NK-92 (cell line): ENCODE measurements around the gene MYADM.

Source experiments
- DNase-seq: peaks from one replicate; lab custom pipeline; 2025; ENCODE audit not compliant: unreplicated experiment; lab: John Stamatoyannopoulos, UW

The MYADM gene

DNA sequence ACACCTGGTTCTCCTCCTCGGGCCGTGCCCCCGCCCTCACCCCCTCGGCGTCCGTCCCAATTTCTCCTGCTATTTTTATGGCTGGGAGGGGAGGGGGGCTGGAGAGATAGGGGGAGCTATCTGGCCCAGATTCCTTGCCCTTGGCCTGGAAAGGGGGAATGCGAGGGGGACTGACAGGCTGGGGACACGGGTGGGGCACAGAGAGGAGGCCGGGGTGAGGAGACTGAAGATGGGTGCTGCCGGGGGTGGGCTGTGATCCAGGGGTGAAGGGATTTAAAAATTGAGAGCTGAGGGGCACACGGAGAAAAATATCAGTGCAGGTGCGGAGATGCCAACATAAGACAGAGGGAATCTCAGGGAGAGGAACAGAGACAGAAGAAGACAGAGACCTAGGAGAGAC lies 16.6 kb downstream of the MYADM start:
- DNase-seq, result no peak

- no peak for DNase-seq
These were observed 17.4 kb downstream of the MYADM start for GRCh38 chr19:53885036-53885435.

DNA sequence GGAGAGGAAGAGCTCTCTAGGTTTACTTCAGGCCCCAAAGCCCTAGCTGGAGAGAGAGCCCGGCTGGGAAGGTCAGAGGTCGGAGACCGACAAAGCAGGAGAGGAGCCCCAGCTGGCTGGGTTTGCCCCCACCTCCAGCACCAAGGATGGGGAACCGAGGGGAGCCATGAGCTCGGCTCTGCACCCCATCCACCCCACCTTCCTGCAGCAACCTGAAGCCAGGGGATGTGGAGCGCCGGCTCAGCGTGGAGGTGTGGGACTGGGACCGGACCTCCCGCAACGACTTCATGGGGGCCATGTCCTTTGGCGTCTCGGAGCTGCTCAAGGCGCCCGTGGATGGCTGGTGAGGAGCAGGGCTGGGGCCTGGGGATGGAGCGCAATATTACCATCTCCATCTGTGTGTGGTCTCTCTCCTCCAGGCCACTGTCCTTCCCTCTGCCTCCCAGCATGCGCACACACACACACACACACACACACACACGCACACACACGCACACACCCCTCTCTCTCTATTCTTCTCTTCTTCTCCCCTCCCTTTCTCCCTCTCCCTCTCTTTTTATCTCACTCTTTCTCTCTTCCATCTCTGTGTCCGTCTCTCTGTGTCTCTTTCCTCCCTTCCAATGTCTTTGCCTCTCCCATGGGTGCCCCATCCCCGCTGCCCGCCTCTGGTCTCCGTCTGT lies 24.8 kb downstream of the MYADM start:
- no peak for DNase-seq

- no peak for DNase-seq
These were observed 25.3 kb downstream of the MYADM start for GRCh38 chr19:53892981-53893325.

DNA sequence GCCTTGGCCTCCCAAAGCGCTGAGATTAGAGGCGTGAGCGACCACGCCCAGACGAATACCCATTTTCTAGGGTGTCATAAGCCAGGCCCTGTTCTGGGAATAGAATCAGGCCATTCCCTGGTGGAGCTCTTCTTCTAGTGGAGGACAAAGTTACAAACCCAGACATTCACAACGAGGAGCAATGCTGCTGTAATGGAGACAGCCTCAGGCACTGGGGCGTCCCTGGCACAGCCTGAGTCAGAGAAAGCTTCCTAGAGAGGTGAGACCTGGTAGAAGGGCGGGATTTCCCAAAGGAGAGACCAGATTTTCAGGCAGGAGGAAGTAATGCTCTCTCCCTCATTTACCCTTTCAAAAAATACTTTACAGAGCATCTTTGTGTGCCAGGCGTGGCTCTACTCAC lies 27.0 kb downstream of the MYADM start:
- DNase-seq, result no peak

DNA sequence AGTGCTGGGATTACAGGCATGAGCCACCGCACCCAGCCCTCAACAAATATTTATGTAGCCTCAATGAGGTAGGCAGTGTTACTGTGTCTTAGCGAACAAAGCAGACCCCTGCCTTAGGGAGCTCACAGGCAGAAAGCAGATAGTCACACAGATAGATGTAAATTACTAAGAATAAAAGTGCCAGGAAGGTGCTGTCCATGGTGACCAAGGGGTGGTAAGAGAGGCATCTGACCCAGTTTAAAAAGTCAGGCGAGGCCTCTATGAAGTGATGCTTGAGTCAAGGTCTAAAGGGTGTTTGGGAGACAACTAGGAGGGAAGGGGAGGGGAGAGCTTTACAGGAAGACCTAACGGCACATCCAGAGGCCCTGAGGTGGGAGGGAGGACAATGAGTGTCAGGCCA lies 29.0 kb downstream of the MYADM start:
- no peak for DNase-seq

DNA sequence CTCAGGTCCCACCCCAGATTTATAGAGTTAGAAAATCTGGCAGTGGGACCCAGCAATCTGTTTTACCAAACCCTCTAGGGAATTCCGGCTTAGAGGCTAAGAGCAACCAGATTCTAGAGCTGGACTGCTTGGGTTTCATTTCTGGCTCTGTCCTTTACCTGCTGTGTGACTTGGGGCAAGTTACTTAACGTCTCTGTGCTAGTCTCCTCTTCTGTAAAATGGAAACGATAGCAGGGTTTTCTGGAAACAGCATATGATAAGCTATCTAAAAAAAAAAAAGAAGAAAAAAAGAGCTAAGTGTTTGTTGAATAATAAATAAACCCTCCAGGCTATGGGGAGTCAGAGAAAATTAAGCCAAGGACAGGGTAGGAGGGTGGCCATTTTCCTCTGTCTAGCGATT lies 29.8 kb downstream of the MYADM start:
- no peak for DNase-seq

GRCh38 chr19:53898166-53898565 lies 30.5 kb downstream of the MYADM start:
- no peak for DNase-seq

DNA sequence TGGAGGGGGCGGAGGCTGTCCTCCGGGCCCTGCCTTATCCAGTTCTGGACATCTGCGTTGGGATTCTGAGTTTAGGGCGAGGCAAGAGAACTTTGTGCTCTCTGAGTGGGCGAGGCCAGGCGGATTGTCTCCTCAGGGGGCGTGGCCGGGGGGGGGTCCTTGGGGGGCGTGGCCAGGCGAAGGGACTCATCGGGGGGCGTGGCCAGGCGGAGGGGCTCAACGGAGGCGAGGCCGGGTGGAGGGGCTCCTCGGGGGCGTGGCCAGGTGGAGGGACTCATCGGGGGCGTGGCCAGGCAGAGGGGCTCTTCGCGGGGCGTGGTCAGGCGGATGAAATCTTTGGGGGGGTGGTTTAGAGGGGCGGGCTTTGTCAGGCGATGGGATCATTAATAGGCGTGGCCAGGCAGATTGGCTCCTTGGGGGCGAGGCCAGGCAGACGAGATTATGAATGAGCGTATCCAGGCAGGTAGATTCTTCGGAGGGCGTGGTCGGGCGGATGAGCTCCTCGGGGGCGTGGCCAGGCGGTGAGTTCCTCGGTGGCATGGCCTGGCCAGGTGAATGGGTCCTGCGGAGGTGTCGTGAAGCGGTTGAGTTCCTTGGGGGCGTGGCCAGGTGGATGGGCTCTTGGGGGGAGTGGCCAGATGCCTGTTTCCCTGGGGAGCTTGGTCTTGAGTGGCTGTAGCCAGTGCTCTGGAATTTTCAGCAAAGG lies 31.1 kb downstream of the MYADM start:
- no peak for DNase-seq

DNA sequence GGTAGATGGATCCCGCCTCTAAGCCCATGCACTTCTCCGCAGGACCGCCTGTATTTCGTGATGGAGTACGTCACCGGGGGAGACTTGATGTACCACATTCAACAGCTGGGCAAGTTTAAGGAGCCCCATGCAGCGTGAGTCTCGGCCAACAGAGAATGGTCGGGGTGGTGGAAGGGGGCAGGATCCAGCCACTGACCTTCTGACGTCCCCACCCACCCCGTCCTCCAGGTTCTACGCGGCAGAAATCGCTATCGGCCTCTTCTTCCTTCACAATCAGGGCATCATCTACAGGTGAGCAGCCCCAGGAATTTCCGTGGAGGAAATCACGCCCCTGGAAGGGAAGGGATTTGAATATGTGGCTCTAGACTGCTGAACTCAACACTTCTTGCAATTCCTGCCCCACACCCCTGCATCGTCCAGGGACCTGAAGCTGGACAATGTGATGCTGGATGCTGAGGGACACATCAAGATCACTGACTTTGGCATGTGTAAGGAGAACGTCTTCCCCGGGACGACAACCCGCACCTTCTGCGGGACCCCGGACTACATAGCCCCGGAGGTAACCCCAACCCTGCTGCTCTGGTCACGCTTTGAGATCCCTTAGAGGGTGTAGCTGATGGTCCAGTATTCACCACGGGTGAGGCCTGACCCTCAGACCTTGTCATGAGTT lies 32.6 kb downstream of the MYADM start:
- no peak for DNase-seq

DNA sequence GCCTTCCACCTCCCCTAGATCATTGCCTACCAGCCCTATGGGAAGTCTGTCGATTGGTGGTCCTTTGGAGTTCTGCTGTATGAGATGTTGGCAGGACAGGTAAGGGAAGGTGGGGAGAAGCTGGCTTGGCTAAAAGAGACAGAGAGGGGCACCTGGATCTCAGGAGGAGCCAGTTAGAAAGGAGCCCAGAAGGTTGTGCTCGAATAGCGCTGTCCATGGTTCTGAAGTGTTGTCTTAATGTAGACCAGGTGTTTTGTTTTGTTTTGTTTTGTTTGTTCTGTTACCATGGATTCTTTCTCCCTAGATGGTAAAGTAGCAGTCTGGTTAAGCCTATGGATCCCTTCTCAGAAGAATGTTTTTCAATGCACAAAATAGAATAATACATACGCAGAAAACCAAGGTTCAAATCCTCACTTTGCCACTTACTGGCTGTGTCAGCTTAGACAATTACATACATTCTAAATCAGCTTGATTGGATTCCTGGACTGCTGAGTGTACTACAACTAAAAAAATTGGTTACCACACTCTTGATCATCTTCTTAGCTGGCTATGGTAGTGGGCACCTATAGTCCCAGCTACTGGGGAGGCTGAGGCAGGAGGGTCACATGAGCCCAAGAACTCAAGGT lies 35.5 kb downstream of the MYADM start:
- DNase-seq, result no peak

DNA sequence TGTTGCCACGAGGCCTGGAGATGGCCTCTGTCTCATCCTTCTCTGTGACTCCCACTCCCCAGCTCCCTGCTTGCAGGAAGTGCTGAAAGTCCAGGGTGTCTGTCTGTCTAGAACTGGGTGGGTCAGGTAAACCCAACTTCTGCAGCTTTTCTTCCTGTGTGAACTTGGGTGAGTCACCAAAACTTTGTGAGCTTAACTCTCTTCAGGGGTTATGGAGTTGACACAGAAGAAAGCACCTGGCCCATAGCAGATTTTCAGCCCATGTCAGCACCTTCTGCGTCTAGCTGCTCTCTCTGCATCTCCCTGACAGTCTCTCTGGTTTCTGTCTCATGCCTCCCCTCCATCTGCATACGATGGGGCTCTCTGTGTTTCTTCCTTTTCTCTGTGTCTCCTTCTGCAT lies 37.2 kb downstream of the MYADM start:
- DNase-seq, result no peak

DNA sequence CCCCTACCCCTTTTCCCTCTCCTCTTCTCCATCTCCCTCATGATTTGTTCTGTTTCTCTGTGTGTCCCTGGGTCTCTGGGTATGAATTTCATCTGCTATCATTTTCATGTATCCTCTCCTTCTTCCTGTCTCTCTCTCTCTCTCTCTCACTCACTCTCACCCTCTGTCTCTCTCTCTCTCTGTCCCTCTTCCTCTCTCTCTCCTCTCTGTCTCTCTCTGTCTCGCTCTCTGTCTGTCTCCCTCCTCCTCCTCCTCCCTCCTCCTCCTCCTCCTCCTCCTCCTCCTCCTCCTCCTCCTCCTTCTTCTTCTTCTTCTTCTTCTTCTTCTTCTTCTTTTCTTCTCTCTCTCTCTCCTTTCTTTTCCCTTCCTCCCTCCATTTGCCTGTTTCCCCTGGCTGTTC lies 38.1 kb downstream of the MYADM start:
- no peak for DNase-seq

GRCh38 chr19:53906211-53907192 lies 38.8 kb downstream of the MYADM start:
- DNase-seq, result no peak

GRCh38 chr19:53907193-53907581 lies 39.5 kb downstream of the MYADM start:
- no peak for DNase-seq

DNA sequence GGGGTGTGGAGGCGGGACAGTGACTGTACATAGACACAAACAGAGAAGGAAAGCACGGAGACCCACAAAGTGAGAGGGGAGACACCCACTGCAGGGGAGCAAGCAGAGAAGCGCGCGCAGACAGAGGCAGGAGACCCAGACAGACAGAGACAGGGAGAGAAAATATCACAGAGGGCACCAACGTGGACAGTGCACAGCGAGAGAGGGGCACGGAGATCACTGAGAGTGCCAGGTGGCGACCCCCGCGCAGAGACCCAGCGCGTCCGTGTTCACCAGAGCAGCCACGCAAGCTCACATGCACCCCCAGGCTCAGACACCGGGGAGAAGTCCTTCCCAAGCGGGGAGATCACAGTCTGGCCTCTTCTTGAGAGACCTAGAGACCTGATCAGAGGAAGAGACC lies 40.0 kb downstream of the MYADM start:
- DNase-seq, result no peak

GRCh38 chr19:53908106-53908934 lies 40.6 kb downstream of the MYADM start:
- no peak for DNase-seq

GRCh38 chr19:53908935-53909415 lies 41.3 kb downstream of the MYADM start, which contains the start of gene CACNG7:
CACNG7 (plus strand) TSS chr19:53909278; CDS start chr19:53912832, 3,554 bp downstream.
- no peak for DNase-seq

- DNase-seq, result no peak
These were observed 41.9 kb downstream of the MYADM start for GRCh38 chr19:53909471-53910169.
